GM18951 (cell line): ENCODE data around the gene SRSF11.

Experiments
- POLR2A ChIP-seq: IDR thresholded peaks from 4 replicates; pipeline ENCODE4 v1.6.1; 2011; ENCODE audit warnings: mild to moderate bottlenecking; ENCODE audit not compliant: insufficient read length, insufficient read depth; ENCODE audit errors: extremely low read depth
- in situ Hi-C: fragments of 300-500 bp; cut with MboI; formaldehyde crosslinking; loops from one replicate; pipeline ENCODE4 v1.12.0; 2022; ENCODE audit warnings: low sequenced_read_pairs, mixed read lengths, inconsistent platforms; ENCODE audit not compliant: unreplicated experiment

SRSF11 gene

DNA sequence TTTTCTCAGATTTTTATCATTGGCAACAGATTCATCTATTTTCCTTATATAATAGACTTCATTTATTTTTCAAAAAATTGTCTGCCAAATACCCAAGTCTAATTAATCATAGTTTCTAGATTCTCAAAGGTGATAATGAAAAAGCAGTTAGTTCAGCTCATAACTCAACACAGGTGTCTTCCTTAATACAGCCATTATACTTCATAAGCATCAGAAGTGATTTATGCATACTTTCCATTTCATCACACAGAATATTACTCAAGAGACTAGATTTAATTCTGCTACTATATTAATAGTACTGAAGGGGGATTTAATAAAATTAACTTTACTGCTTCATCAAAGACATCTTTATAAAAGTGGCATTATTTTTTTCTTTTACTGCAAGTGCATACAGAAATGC lies 18.8 kb downstream of the SRSF11 start:
- in situ Hi-C loops: no loop called here

DNA sequence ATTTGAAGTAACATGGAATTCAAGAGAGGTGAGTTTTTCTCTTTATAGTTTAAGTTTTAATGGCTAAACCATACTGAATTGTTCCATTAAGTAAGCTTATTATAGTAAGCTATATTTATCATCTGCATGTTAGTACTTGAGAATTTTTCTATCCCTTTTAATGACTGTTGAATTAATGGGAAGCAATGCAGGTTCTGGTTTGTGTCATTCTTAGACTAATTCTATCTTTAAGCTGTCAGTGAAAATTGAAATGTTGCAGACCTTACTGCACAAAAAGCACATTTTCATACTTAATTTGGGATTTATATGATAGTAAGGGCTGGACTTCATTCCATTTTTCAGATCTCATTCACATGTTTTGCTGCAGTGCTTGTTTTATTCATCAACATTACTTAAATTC lies 25.9 kb downstream of the SRSF11 start:
- in situ Hi-C loops: no loop called here
- no peak for TF ChIP-seq POLR2A

More for the DNA sequence above, 18.8 kb downstream of the SRSF11 start:
- no peak for TF ChIP-seq POLR2A

- TF ChIP-seq POLR2A: no peak
- in situ Hi-C loops: no loop called here
Observed at GRCh38 chr1:70247768-70248167, 26.6 kb downstream of the SRSF11 start.

DNA sequence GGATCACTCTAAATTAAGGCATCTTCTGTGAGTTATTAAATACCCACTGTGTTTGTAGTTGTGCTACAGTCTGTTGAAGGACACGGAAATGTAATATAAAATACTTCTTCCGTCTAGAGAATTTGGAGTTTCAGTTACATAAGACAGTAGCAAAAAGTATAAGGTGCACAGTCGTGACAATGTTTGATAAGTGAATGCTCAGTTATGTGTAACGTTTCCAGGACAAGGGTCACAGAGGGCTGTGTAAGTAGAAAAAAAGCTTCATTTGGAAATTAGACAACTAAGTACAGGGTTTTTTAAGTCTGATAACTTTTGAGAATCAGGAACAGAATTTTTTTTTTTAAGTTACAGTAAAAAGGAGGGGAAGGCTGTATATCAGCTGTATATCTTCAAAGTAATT lies 27.5 kb downstream of the SRSF11 start:
- no peak for TF ChIP-seq POLR2A
- in situ Hi-C loops: no loop called here

DNA sequence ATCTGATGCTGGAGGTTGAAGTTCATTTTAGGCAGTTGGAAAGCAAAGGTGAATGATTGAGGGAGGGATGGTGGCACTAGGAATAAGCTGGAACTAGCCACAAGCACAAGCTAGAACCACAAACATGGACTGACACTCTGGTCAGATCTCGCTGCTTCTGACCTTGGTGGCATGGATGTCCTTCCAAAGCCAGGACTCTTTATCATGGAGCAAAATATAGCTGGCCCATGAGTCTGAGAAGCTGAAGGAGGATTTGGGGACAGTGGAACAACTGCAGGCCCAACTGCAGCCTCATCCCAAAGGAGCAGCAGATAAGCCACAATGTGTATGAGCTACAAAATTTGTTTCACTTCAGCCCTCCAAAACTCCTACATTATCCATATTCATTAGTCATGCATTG lies 35.5 kb downstream of the SRSF11 start:
- in situ Hi-C loops: no loop called here
- no peak for TF ChIP-seq POLR2A

GRCh38 chr1:70264839-70265238 lies 43.7 kb downstream of the SRSF11 start:
- in situ Hi-C loops: no loop called here
- TF ChIP-seq POLR2A: no peak

DNA sequence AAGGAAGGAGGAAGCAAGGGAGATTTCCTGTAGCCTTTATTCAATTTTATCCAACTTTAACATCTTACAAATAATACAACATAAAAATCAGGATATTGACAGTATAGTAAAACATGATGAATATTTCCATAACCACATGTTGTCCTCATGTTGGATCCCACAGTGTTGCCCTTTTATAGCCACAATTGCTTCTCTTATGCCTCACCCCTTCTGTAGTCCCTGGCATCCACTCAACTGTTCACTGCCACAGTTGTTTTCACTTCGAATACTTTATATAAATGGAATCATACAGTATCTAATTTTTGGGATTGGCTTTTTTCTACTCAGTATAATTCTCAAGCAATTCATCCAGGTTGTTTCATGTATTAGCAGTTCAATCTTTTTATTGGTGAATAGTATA lies 44.8 kb downstream of the SRSF11 start:
- in situ Hi-C loops: no loop called here
- TF ChIP-seq POLR2A: no peak

DNA sequence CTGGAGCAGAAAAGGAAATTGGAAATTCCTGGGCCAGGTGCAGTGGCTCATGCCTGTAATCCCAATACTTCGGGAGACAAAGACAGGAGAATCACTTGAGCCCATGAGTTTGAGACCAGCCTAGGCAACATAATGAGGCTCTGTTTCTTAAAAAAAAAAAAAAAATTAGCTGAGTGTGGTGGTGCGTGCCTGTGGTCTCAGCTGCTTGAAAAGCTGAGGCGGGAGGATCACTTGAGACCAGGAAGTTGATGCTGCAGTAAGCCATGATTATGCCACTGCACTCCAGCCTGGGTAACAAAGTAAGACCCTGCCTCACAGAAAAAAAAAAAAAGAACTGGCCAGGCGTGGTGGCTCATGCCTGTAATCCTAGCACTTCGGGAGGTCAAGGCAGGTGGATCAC lies 56.7 kb downstream of the SRSF11 start:
- in situ Hi-C loops: no loop called here
- no peak for TF ChIP-seq POLR2A

GRCh38 chr1:70278710-70279109 lies 57.5 kb downstream of the SRSF11 start:
- in situ Hi-C loops: no loop called here
- TF ChIP-seq POLR2A: no peak

- in situ Hi-C loops: no loop called here
- no peak for TF ChIP-seq POLR2A
Observed at GRCh38 chr1:70284366-70284765, 63.2 kb downstream of the SRSF11 start.

- TF ChIP-seq POLR2A: no peak
- in situ Hi-C loops: no loop called here
Observed at GRCh38 chr1:70286453-70286852, 65.3 kb downstream of the SRSF11 start.

- in situ Hi-C loops: no loop called here
- TF ChIP-seq POLR2A: no peak
Observed at GRCh38 chr1:70288166-70288565, 67.0 kb downstream of the SRSF11 start.

GRCh38 chr1:70290218-70290617 lies 69.0 kb downstream of the SRSF11 start:
- in situ Hi-C loops: no loop called here
- no peak for TF ChIP-seq POLR2A

DNA sequence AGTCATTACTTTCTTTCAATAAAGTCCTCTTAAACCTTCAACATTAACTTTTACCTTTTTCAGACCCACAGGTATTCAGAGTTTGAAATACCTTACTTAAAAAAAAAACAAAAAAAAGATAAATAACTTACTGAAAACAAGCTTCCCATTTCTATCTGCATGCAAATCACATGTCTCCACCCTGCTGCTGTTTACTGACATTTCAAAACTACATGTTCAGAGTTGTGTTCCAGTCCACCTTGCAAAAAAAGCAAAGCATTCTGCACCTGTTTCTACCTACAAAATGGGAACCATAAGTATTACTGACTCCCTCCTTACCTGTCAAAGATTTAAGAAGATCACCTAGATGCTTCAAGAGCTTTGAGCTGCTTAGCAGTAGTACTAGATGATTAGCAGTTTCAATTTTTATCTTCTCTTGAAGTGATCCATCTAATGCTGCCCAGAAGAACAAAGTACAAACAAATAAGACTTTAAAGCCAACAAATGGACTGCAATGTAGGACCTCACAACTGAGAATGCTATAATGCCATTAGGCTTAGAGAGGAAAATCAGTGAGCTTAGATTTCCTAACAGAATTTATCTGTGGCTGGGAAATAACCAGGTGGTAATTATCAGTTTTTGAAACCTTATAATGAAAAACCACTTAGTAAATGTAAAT lies 72.1 kb downstream of the SRSF11 start:
- TF ChIP-seq POLR2A: no peak
- in situ Hi-C loops: no loop called here

- in situ Hi-C loops: no loop called here
- TF ChIP-seq POLR2A: no peak
Observed at GRCh38 chr1:70295749-70296148, 74.6 kb downstream of the SRSF11 start.
